ACC112 (cell line): Measurements from ENCODE around the gene CKAP2L.

ENCODE experiments used
- H2AFZ ChIP-seq: fragments of 200-600 bp; sonication (generic); one replicate; pipeline ENCODE4 v1.6.0; 2017; ENCODE audit warnings: antibody characterized with exemption, low read length; ENCODE audit not compliant: unreplicated experiment
- H3K27ac ChIP-seq: fragments of 200-600 bp; sonication (generic); 2 replicates; pipeline ENCODE4 v1.5.1; 2014; ENCODE audit warnings: low read depth, mild to moderate bottlenecking, antibody characterized with exemption, low read length, moderate library complexity
- H3K27me3 ChIP-seq: fragments of 200-600 bp; sonication (generic); 2 replicates; pipeline ENCODE4 v1.6.1; 2014; ENCODE audit warnings: mild to moderate bottlenecking, antibody characterized with exemption, low read length, moderate library complexity, mixed read lengths; ENCODE audit not compliant: insufficient read depth
- H3K36me3 ChIP-seq: fragments of 200-600 bp; sonication (generic); 2 replicates; pipeline ENCODE4 v1.6.1; 2016; ENCODE audit warnings: mild to moderate bottlenecking, antibody characterized with exemption, low read length, moderate library complexity, mixed read lengths; ENCODE audit not compliant: insufficient read depth
- H3K4me1 ChIP-seq: fragments of 200-600 bp; sonication (generic); one replicate; pipeline ENCODE4 v1.6.1; 2016; ENCODE audit warnings: low read length, mixed read lengths; ENCODE audit not compliant: insufficient read depth, unreplicated experiment, control insufficient read depth
- H3K4me3 ChIP-seq: fragments of 200-600 bp; sonication (generic); 2 replicates; pipeline ENCODE4 v1.5.1; 2014; ENCODE audit warnings: mild to moderate bottlenecking, low read depth, low read length
- H3K79me2 ChIP-seq: fragments of 200-600 bp; sonication (generic); one replicate; pipeline ENCODE4 v1.6.0; 2016; ENCODE audit warnings: low read length; ENCODE audit not compliant: control insufficient read depth, unreplicated experiment, insufficient read depth

CKAP2L gene

GRCh38 chr2:112779598-112779997 is 15.2 kb upstream of the CKAP2L start:
- no peaks in the 10 kb centered on the region for H3K27me3 ChIP-seq
- H3K36me3 ChIP-seq = no peaks in the 10 kb centered on the region
- H3K4me3 ChIP-seq = no peak overlapping the region
- no peak overlapping the region for H2AFZ ChIP-seq
- no peaks in the 10 kb centered on the region for H3K79me2 ChIP-seq
- no peak overlapping the region for H3K27ac ChIP-seq
- H3K4me1 ChIP-seq = no peaks in the 10 kb centered on the region

DNA sequence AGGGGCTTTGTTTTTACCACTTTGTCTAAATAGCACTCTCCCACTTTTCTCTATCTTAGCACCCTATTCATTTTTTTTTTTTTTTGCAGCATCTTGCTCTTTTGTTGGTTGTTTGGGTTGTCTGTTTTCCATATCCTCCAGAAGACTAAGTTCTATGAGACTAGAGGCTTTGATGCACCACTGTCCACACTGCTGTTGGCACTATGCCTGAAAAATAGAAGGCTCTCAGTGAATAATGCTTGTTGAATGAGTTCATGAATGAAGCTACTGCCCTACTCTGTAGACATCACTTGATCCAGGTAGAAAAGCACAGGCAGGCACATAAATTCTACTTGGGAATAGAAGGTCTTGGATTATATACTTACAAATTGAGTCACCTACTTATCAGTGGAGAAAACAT is 12.6 kb upstream of the CKAP2L start:
- Histone ChIP-seq H2AFZ (no peak overlapping the region), H3K4me3 (no peak overlapping the region), H3K27me3 (no peaks in the 10 kb centered on the region), H3K27ac (no peak overlapping the region), H3K4me1 (no peaks in the 10 kb centered on the region), H3K79me2 (no peaks in the 10 kb centered on the region), H3K36me3 (no peaks in the 10 kb centered on the region)

DNA sequence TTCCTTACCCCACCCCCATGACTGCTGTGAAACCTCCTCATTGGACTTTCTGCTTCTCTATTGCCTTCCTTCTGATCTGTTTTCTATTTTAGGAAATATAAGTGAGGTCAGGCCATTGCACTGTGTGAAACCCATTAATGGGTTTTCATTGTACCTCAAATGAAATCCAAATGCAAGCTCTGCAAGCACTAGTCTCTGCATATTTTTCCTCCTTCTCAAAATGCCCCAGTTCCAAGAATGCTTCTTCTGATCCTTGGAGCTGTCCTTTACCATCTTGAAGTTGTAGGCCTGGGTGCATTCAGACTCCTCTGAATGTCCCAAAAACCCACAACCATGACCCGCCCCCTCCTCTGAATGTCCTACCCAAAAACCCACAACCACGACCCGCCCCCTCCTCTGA is 11.7 kb upstream of the CKAP2L start:
- H3K4me3 ChIP-seq = no peak overlapping the region
- H3K79me2 ChIP-seq = no peaks in the 10 kb centered on the region
- no peaks in the 10 kb centered on the region for H3K4me1 ChIP-seq
- H3K27ac ChIP-seq = no peak overlapping the region
- H3K27me3 ChIP-seq = no peaks in the 10 kb centered on the region
- no peak overlapping the region for H2AFZ ChIP-seq
- no peaks in the 10 kb centered on the region for H3K36me3 ChIP-seq

GRCh38 chr2:112774536-112775285 is 10.3 kb upstream of the CKAP2L start:
- H3K27me3 ChIP-seq = no peaks in the 10 kb centered on the region
- no peaks in the 10 kb centered on the region for H3K4me1 ChIP-seq
- H3K4me3 ChIP-seq = no peak overlapping the region
- no peaks in the 10 kb centered on the region for H3K36me3 ChIP-seq
- no peak overlapping the region for H2AFZ ChIP-seq
- H3K27ac ChIP-seq = no peak overlapping the region
- no peaks in the 10 kb centered on the region for H3K79me2 ChIP-seq

DNA sequence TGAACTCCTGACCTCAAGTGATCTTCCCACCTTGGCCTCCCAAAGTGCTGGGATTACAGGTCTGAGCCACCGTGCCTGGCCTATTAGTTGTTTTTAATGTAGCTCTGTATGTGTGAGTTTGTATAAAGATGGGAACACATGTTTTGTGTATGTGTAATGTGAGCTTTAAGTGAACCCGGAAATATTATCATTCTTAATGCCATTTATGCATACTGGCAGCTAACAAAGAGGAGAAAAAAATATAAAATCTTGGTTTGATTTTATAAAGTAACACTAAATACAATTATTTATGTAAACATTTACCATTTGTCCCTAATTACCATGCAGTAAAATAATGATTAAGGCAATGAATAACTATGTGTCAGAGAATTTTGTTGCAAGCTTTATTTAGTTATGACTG is 9.1 kb upstream of the CKAP2L start:
- Histone ChIP-seq H2AFZ (no peak overlapping the region), H3K27me3 (no peaks in the 10 kb centered on the region), H3K27ac (no peak overlapping the region), H3K79me2 (no peaks in the 10 kb centered on the region), H3K4me1 (peaks cover 5% of the 10 kb centered on the region), H3K36me3 (no peaks in the 10 kb centered on the region), H3K4me3 (no peak overlapping the region)

GRCh38 chr2:112772911-112773475 is 8.6 kb upstream of the CKAP2L start:
- no peak overlapping the region for H2AFZ ChIP-seq
- H3K27ac ChIP-seq = no peak overlapping the region
- peaks cover 5% of the 10 kb centered on the region for H3K4me1 ChIP-seq

GRCh38 chr2:112772322-112772721 is 7.9 kb upstream of the CKAP2L start:
- no peaks in the 10 kb centered on the region for H3K79me2 ChIP-seq
- H2AFZ ChIP-seq = no peak overlapping the region
- no peak overlapping the region for H3K4me3 ChIP-seq
- peaks cover 5% of the 10 kb centered on the region for H3K4me1 ChIP-seq
- no peak overlapping the region for H3K27ac ChIP-seq
- H3K27me3 ChIP-seq = no peaks in the 10 kb centered on the region
- H3K36me3 ChIP-seq = no peaks in the 10 kb centered on the region

More at GRCh38 chr2:112772911-112773475, 8.6 kb upstream of the CKAP2L start:
- H3K27me3 ChIP-seq = no peaks in the 10 kb centered on the region
- H3K79me2 ChIP-seq = no peaks in the 10 kb centered on the region
- no peaks in the 10 kb centered on the region for H3K36me3 ChIP-seq
- no peak overlapping the region for H3K4me3 ChIP-seq

DNA sequence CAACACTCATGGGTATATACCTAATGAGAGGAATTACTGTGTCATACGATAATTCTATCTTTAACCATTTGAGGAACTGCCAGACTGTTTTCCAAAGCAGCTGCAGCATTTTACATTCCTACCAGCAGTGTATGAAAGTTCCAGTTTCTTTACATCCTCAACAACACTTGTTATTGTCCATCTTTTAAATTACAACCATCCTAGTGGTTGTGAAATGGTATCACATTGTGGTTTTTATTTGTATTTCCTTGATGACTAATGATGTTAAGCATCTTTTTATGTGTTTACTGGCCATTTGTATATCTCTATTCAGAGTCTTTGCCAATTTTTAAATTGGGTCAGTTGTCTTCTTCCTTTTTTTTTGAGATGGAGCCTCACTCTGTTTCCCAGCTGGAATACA is 4.0 kb upstream of the CKAP2L start:
- H3K79me2 ChIP-seq = peaks cover 8% of the 10 kb centered on the region
- H3K27me3 ChIP-seq = no peaks in the 10 kb centered on the region
- H3K4me1 ChIP-seq = peaks cover 15% of the 10 kb centered on the region
- H3K4me3 ChIP-seq = peak overlapping the region; percentile 64; the same call in 1 of the 2 replicates
- H3K27ac ChIP-seq = peak overlapping the region; percentile 54
- no peaks in the 10 kb centered on the region for H3K36me3 ChIP-seq
- H2AFZ ChIP-seq = peak overlapping the region; percentile 83

GRCh38 chr2:112767693-112768330 is 3.4 kb upstream of the CKAP2L start:
- Histone ChIP-seq H3K27me3 (no peaks in the 10 kb centered on the region), H3K4me1 (peaks cover 21% of the 10 kb centered on the region), H3K36me3 (no peaks in the 10 kb centered on the region), H3K4me3 (peak overlapping the region; percentile 64), H3K79me2 (peaks cover 14% of the 10 kb centered on the region), H3K27ac (peak overlapping the region; percentile 54), H2AFZ (peak overlapping the region; percentile 83)

- no peaks in the 10 kb centered on the region for H3K27me3 ChIP-seq
- H3K79me2 ChIP-seq = peaks cover 29% of the 10 kb centered on the region
- H3K4me1 ChIP-seq = peaks cover 32% of the 10 kb centered on the region
- peaks cover 2% of the 10 kb centered on the region; the same call in 1 of the 2 replicates for H3K36me3 ChIP-seq
- H3K4me3 ChIP-seq = peak overlapping the region; percentile 90
- H3K27ac ChIP-seq = peak overlapping the region; percentile 56
- H2AFZ ChIP-seq = peak overlapping the region; percentile 70
Observed at GRCh38 chr2:112765251-112765650, 842 bp upstream of the CKAP2L start.
